Panc1 (cell line): ENCODE measurements around the gene GABRB1. TPM values are rescaled to one million over a fixed set of nuclear protein-coding genes. Genes with fewer than 3 reads are reported as not detected.

ENCODE experiments used
- ATAC-seq: fragments of 200-7000 bp; cut with Tn5 transposase; 2 replicates; pipeline ENCODE4 v1.9.1; 2020; ENCODE audit warnings: mild to moderate bottlenecking, moderate library complexity
- BruUV-seq: library from RNA; stranded (reverse); fragments of 400-500 nt; replicated peaks from 2 replicates; lab custom pipeline; 2021; lab: Mats Ljungman, UMichigan
- CTCF ChIA-PET: fragments of 300-600 bp; sonication (Branson Sonifier 250); formaldehyde crosslinking; loops from one replicate; lab custom pipeline; 2022; ENCODE audit warnings: antibody characterized with exemption; lab: Charles Lee
- POLR2A ChIA-PET: fragments of 300-600 bp; sonication (Branson Sonifier 250); formaldehyde crosslinking; loops from one replicate; lab custom pipeline; 2022; ENCODE audit warnings: antibody characterized with exemption; lab: Charles Lee
- DNase-seq: peaks from one replicate; pipeline ENCODE4 v3.0.0-alpha.2; 2010; ENCODE audit warnings: low read depth, low spot score
- H3K27ac ChIP-seq: 2 replicates; pipeline ENCODE4 v1.5.1; 2011; ENCODE audit warnings: mild to moderate bottlenecking, low read length, inconsistent platforms
- H3K27me3 ChIP-seq: fragments of 200-500 bp; sonication (Bioruptor generic); 2 replicates; pipeline ENCODE4 v1.6.0; 2014; ENCODE audit warnings: low read length, inconsistent platforms; ENCODE audit not compliant: control insufficient read depth, insufficient read depth
- H3K36me3 ChIP-seq: fragments of 200-500 bp; sonication (Bioruptor generic); 2 replicates; pipeline ENCODE4 v1.5.1; 2014; ENCODE audit warnings: inconsistent platforms, mild to moderate bottlenecking, low read length, moderate library complexity; ENCODE audit not compliant: control insufficient read depth, insufficient read depth
- H3K4me1 ChIP-seq: 2 replicates; pipeline ENCODE4 v1.5.1; 2011; ENCODE audit warnings: inconsistent platforms, mild to moderate bottlenecking, low read length, moderate library complexity; ENCODE audit not compliant: control insufficient read depth, insufficient read depth
- H3K4me3 ChIP-seq, 2 experiments: 2 replicates each; pipeline ENCODE4 v1.5.1; 2011 to 2012; ENCODE audit warnings: low read depth in 2 of 2, low read length in 2 of 2, mild to moderate bottlenecking in 2 of 2, inconsistent platforms in 1 of 2, moderate library complexity in 1 of 2
- H3K9me3 ChIP-seq: fragments of 200-500 bp; sonication (Bioruptor generic); 2 replicates; pipeline ENCODE4 v1.5.1; 2014; ENCODE audit warnings: low read depth, mild to moderate bottlenecking, inconsistent platforms, low read length, moderate library complexity; ENCODE audit not compliant: control insufficient read depth, insufficient read depth
- CTCF ChIP-seq: fragments of 450-650 bp; IDR thresholded peaks from 2 replicates; pipeline ENCODE4 v1.5.1; 2017; ENCODE audit warnings: mild to moderate bottlenecking
- POLR2AphosphoS5 ChIP-seq: IDR thresholded peaks from 2 replicates; pipeline ENCODE4 v1.6.1; 2012; ENCODE audit warnings: mild to moderate bottlenecking, low read depth, low read length, moderate library complexity
- REST ChIP-seq, 2 experiments: IDR thresholded peaks; 2 replicates each; pipeline ENCODE4 v1.6.1; 2011 to 2012; ENCODE audit warnings: low read depth in 2 of 2, control low read depth in 1 of 2, low read length in 1 of 2, mild to moderate bottlenecking in 1 of 2, moderate library complexity in 1 of 2; ENCODE audit not compliant: insufficient read depth in 1 of 2
- SIN3A ChIP-seq: IDR thresholded peaks from 2 replicates; pipeline ENCODE4 v1.6.1; 2012; ENCODE audit warnings: low read depth, mild to moderate bottlenecking, low read length, moderate library complexity, borderline replicate concordance; ENCODE audit not compliant: insufficient read depth
- TCF7L2 ChIP-seq: IDR thresholded peaks from 2 replicates; pipeline ENCODE4 v1.6.1; 2011; ENCODE audit warnings: mild to moderate bottlenecking, low read depth, low read length, inconsistent platforms
- in situ Hi-C: cut with HindIII; loops from 2 replicates; pipeline ENCODE4 v1.10.0; 2016; ENCODE audit warnings: low sequenced_read_pairs, low pct_unique_long_range_greater_than_20kb
- intact Hi-C: fragments of 100-400 bp; cut with micrococcal nuclease; formaldehyde crosslinking; loops from one replicate; pipeline ENCODE4 v1.10.0; 2022; ENCODE audit not compliant: unreplicated experiment
- total RNA-seq: library from RNA; stranded (reverse); gene quantifications from one replicate; pipeline ENCODE4 v1.2.1, GENCODE V29; 2021; ENCODE audit not compliant: unreplicated experiment

The GABRB1 gene
- total RNA-seq, 1 experiment from 2014 or later, result not detected

- Histone ChIP-seq H3K27me3 (no peaks in the 10 kb centered on the region), H3K4me1 (no peaks in the 10 kb centered on the region), H3K9me3 (no peaks in the 10 kb centered on the region), H3K4me3 (no peak overlapping the region), H3K27ac (no peak overlapping the region), H3K36me3 (no peaks in the 10 kb centered on the region)
- CTCF ChIA-PET, result no interaction called here
- in situ Hi-C loops, result no loop called here
- no peak for DNase-seq
- BruUV-seq, result no TSS peak
- ATAC-seq, result no peak
- POLR2A ChIA-PET, result no interaction called here
- TF ChIP-seq CTCF, result no peak
- no peak for TF ChIP-seq TCF7L2
- TF ChIP-seq SIN3A, result no peak
- no peak for TF ChIP-seq REST (IDR thresholded peaks at IDR 0.05; ENCODE audit: insufficient read depth in 1 of 2, low read depth in 2 of 2, low read length in 1 of 2)
- TF ChIP-seq POLR2AphosphoS5, result no peak
- intact Hi-C loops, result no loop called here
Measured at GRCh38 chr4:47210828-47211227, 179.5 kb downstream of the GABRB1 start.

GRCh38 chr4:47213106-47213505, 181.7 kb downstream of the GABRB1 start:
- ATAC-seq (no peak), DNase-seq (no peak)
- intact Hi-C loops, result no loop called here
- Histone ChIP-seq H3K4me3 (no peak overlapping the region), H3K27me3 (no peaks in the 10 kb centered on the region), H3K36me3 (no peaks in the 10 kb centered on the region), H3K4me1 (no peaks in the 10 kb centered on the region), H3K27ac (no peak overlapping the region), H3K9me3 (no peaks in the 10 kb centered on the region)
- POLR2A ChIA-PET, result no interaction called here
- CTCF ChIA-PET, result no interaction called here
- TF ChIP-seq TCF7L2, result no peak
- no peak for TF ChIP-seq POLR2AphosphoS5
- TF ChIP-seq REST (IDR thresholded peaks at IDR 0.05; ENCODE audit: insufficient read depth in 1 of 2, low read depth in 2 of 2, low read length in 1 of 2), result no peak
- no peak for TF ChIP-seq SIN3A
- no peak for TF ChIP-seq CTCF
- in situ Hi-C loops, result no loop called here
- no TSS peak for BruUV-seq
